Fibroblast of lung (primary cell): ENCODE results near the gene IGFBP1. TPM values are rescaled to one million over a fixed set of nuclear protein-coding genes. Genes with fewer than 3 reads are reported as not detected.

Experiments
- DNase-seq, 2 donors: peaks; one replicate each; pipeline versions ENCODE4 v3.0.0 to v3.0.0-alpha.2; 2010; ENCODE audit warnings: low read depth in 2 of 2
- H2AFZ ChIP-seq: 2 replicates; pipeline ENCODE4 v1.5.1; 2012; ENCODE audit warnings: low read length, control low read depth, inconsistent platforms
- H3K27ac ChIP-seq: 2 replicates; pipeline ENCODE4 v1.5.1; 2011; ENCODE audit warnings: low read length, control low read depth; ENCODE audit not compliant: insufficient read depth
- H3K27me3 ChIP-seq: 2 replicates; pipeline ENCODE4 v1.5.1; 2011; ENCODE audit warnings: mild to moderate bottlenecking, low read length; ENCODE audit not compliant: control insufficient read depth, insufficient read depth
- H3K36me3 ChIP-seq: 2 replicates; pipeline ENCODE4 v1.5.1; 2011; ENCODE audit warnings: low read length; ENCODE audit not compliant: control insufficient read depth, insufficient read depth
- H3K4me1 ChIP-seq: 2 replicates; pipeline ENCODE4 v1.5.1; 2011; ENCODE audit warnings: low read length; ENCODE audit not compliant: control insufficient read depth, insufficient read depth; ENCODE audit errors: extremely low read depth
- H3K4me2 ChIP-seq: 2 replicates; pipeline ENCODE4 v1.5.1; 2011; ENCODE audit warnings: low read length, control low read depth; ENCODE audit not compliant: insufficient read depth; ENCODE audit errors: extremely low read depth
- H3K4me3 ChIP-seq, 4 experiments: fragments of 200-600 bp in 1 of 4; sonication (generic) in 1 of 4; replicated peaks in 1 of 4; 2 replicates each; pipeline ENCODE4 v1.5.1; 2011 to 2016; ENCODE audit warnings: low read length in 4 of 4, low read depth in 3 of 4, mild to moderate bottlenecking in 3 of 4, control low read depth in 2 of 4, inconsistent platforms in 1 of 4, mixed read lengths in 1 of 4; ENCODE audit not compliant: insufficient read depth in 1 of 4; ENCODE audit errors: control extremely low read depth in 1 of 4
- H3K79me2 ChIP-seq: 2 replicates; pipeline ENCODE4 v1.5.1; 2012; ENCODE audit warnings: mild to moderate bottlenecking, low read length, inconsistent platforms; ENCODE audit not compliant: control insufficient read depth, insufficient read depth
- H3K9ac ChIP-seq: 2 replicates; pipeline ENCODE4 v1.5.1; 2011; ENCODE audit warnings: mild to moderate bottlenecking, low read length, control low read depth; ENCODE audit not compliant: insufficient read depth
- H3K9me3 ChIP-seq: 2 replicates; pipeline ENCODE4 v1.5.1; 2012; ENCODE audit warnings: low read depth, low read length; ENCODE audit not compliant: control insufficient read depth, insufficient read depth
- H4K20me1 ChIP-seq: 2 replicates; pipeline ENCODE4 v1.5.1; 2011; ENCODE audit warnings: low read length; ENCODE audit not compliant: control insufficient read depth, insufficient read depth; ENCODE audit errors: extremely low read depth
- EZH2 ChIP-seq: IDR thresholded peaks from 2 replicates; pipeline ENCODE4 v1.5.1; 2012; ENCODE audit warnings: low read length, control low read depth, mild to moderate bottlenecking; ENCODE audit errors: missing control alignments
- polyA plus RNA-seq, 2 donors: library from polyadenylated mRNA; depleted of rRNA in 1 of 2; stranded (reverse) in 1 of 2; unstranded in 1 of 2; fragments of >200 nt; gene quantifications; 2 replicates each; pipeline ENCODE4 v1.2.1, GENCODE V29; 2011 to 2012; ENCODE audit warnings: missing spikeins in 1 of 2
- total RNA-seq: library from RNA; depleted of rRNA; stranded (reverse); fragments of >200 nt; gene quantifications from 2 replicates; pipeline ENCODE4 v1.2.1, GENCODE V29; 2014
- TF ChIP-seq, protein P1 (sequence below), 2 donors: IDR thresholded peaks in 1 of 2; conservative IDR thresholded peaks in 1 of 2; 1 replicate in 1 of 2; 2 replicates in 1 of 2; pipeline ENCODE4 v1.5.1; 2011 to 2012; ENCODE audit warnings: low read length in 2 of 2, control low read depth in 1 of 2, inconsistent platforms in 1 of 2, low read depth in 1 of 2, mild to moderate bottlenecking in 1 of 2

IGFBP1 gene
- total and polyA plus RNA-seq, 2 donors (not counting 1 experiment from before 2014, with no cell fraction given), result not detected

DNA sequence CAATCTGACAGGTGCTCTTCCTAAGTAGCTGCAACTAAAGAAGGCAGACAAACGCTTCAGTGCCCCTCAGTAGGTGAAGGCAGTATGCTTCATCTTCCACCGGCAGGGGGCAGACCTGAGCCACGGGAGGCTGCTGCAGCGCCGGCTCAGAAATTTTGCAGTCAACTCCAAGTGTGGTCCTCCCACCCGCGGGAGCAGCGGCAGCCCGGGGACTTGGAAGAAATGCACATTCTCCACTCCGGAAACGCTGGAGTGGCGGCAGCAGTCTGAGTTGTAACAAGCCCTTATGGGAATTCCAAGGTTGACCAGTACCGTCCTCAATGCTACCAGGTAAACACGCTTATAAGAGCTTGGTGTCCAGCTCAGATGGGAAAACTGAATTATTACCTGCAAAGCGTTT lies 29.4 kb downstream of the IGFBP1 start:
- no peak overlapping the region for H3K27ac ChIP-seq
- H3K9ac ChIP-seq, result no peak overlapping the region
- DNase-seq, result peak; percentile 64 to 66
- no peaks in the 10 kb centered on the region for H3K9me3 ChIP-seq
- H3K4me3 ChIP-seq, result peak overlapping the region in 1 of 4 experiments; percentile 7
- H3K27me3 ChIP-seq, result peaks cover 25% of the 10 kb centered on the region
- H2AFZ ChIP-seq, result no peak overlapping the region
- TF ChIP-seq, protein P1, sequence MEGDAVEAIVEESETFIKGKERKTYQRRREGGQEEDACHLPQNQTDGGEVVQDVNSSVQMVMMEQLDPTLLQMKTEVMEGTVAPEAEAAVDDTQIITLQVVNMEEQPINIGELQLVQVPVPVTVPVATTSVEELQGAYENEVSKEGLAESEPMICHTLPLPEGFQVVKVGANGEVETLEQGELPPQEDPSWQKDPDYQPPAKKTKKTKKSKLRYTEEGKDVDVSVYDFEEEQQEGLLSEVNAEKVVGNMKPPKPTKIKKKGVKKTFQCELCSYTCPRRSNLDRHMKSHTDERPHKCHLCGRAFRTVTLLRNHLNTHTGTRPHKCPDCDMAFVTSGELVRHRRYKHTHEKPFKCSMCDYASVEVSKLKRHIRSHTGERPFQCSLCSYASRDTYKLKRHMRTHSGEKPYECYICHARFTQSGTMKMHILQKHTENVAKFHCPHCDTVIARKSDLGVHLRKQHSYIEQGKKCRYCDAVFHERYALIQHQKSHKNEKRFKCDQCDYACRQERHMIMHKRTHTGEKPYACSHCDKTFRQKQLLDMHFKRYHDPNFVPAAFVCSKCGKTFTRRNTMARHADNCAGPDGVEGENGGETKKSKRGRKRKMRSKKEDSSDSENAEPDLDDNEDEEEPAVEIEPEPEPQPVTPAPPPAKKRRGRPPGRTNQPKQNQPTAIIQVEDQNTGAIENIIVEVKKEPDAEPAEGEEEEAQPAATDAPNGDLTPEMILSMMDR (conservative IDR thresholded peaks at IDR 0.05 in 1 of 2, IDR thresholded peaks at IDR 0.05 in 1 of 2; ENCODE audit: low read depth in 1 of 2, low read length in 2 of 2), result peak; percentile 91 to 96
- no peak for TF ChIP-seq EZH2
- H4K20me1 ChIP-seq, result no peaks in the 10 kb centered on the region
- peak overlapping the region; percentile 56 for H3K4me2 ChIP-seq
- H3K4me1 ChIP-seq, result peaks cover 4% of the 10 kb centered on the region
- H3K79me2 ChIP-seq, result no peaks in the 10 kb centered on the region
- no peaks in the 10 kb centered on the region for H3K36me3 ChIP-seq

DNA sequence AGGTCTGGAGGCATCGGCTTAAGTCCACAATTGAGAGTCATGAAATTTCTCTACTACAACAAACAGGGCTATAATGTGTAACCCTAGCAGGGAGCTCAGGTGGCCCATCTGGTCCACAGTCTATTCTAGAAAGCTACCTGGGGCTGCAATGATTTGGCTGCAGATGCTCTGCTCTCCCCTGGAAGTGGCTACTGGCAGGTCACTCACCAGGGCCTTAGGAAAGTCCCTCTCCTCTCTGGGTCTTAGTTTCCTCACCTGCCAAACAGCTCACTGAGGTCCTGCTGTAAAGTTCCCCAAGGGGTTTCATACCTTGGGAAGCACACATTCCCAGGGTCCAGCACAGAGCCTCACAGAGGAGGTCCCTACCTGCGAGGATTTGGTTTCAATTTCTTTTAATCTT lies 30.3 kb downstream of the IGFBP1 start:
- no peak overlapping the region for H3K4me2 ChIP-seq
- H3K79me2 ChIP-seq, result no peaks in the 10 kb centered on the region
- H4K20me1 ChIP-seq, result no peaks in the 10 kb centered on the region
- H3K4me3 ChIP-seq, result no peak overlapping the region
- H3K27ac ChIP-seq, result no peak overlapping the region
- no peak overlapping the region for H3K9ac ChIP-seq
- H3K36me3 ChIP-seq, result no peaks in the 10 kb centered on the region
- no peaks in the 10 kb centered on the region for H3K9me3 ChIP-seq
- no peak for TF ChIP-seq EZH2
- TF ChIP-seq, protein P1 (conservative IDR thresholded peaks at IDR 0.05 in 1 of 2, IDR thresholded peaks at IDR 0.05 in 1 of 2; ENCODE audit: low read depth in 1 of 2, low read length in 2 of 2), result no peak
- H2AFZ ChIP-seq, result no peak overlapping the region
- DNase-seq, result no peak
- peaks cover 8% of the 10 kb centered on the region for H3K4me1 ChIP-seq
- H3K27me3 ChIP-seq, result peaks cover 25% of the 10 kb centered on the region

DNA sequence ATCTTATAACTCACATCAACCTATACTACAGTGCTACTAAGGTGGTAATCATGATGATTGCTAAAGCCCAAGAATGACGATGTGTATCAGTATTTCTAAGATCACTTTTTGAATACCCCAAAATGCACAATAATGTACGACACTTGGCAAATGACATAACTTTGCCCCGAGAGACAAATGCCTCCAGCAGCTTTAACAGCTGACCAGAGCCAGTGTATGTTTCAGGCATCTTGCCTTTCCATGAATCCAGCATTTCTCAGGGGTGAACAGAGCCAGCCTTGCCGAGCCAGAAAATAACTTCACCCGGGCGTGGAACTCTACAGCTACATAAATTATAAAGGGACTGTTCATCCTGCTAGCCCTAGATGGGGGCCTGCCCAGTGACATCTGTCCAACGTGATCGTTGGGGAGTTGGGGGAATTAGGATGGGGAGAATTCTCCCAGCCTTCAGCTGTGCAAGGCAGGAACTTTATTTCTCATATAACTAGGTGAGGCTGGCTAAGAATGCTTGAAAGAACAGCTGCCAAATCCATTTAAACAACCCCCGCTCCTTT lies 31.0 kb downstream of the IGFBP1 start:
- Histone ChIP-seq H3K27ac (no peak overlapping the region), H4K20me1 (no peaks in the 10 kb centered on the region), H3K4me1 (peaks cover 13% of the 10 kb centered on the region), H3K79me2 (no peaks in the 10 kb centered on the region), H3K4me3 (peak overlapping the region in 2 of 4 experiments; percentile 57 to 58), H2AFZ (no peak overlapping the region), H3K9me3 (no peaks in the 10 kb centered on the region), H3K9ac (no peak overlapping the region), H3K4me2 (no peak overlapping the region), H3K27me3 (peaks cover 25% of the 10 kb centered on the region), H3K36me3 (no peaks in the 10 kb centered on the region)
- no peak for TF ChIP-seq EZH2
- TF ChIP-seq, protein P1 (conservative IDR thresholded peaks at IDR 0.05 in 1 of 2, IDR thresholded peaks at IDR 0.05 in 1 of 2; ENCODE audit: low read depth in 1 of 2, low read length in 2 of 2), result no peak
- DNase-seq, result no peak
